ENCODE data around the gene LASP1NB.
A peak's percentile ranks its signal among the peaks of the same experiment; 100 is the strongest.

LASP1NB gene

DNA sequence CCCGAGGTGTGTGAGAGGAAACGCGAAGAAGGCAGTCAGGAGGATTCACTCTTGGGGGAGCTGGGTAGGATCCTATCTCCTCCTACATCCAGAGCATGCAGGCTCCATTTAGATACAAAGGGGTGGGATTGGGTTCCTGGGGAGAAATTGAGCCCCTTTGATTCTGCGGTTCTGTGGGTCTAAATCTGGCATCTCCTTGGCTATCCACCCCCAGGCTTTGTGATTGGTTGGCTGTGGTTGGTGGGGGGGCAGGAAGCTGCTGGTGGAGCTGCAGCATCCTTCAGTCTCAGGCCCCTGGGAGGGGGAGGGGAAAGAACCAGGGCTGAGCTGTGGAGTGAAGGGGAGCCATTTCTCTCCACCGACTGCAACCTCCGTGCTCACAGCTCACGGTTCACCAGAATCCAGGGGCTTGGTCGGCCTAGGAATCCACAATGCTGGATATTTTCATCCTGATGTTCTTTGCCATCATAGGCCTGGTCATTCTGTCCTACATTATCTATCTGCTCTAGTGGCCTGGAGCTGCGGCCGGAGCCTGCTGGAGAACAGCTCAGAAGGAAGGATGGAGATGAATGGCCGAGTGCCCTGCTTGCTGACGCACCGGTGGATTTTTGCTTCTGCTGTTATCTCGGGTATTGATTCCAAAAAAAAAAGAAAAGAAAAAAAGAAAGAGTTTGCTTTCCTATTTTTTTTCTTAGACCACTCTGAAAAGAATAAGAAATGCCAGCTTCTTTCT is at the start of gene LASP1NB:
LASP1NB (plus strand) TSS at position 352 of the 733 bp plus-strand sequence.
- peak within 1 kb of the TSS; percentile 44 for H3K4me3 ChIP-seq (ENCODE audit: low read depth, low read length)
- TF ChIP-seq, protein P1, sequence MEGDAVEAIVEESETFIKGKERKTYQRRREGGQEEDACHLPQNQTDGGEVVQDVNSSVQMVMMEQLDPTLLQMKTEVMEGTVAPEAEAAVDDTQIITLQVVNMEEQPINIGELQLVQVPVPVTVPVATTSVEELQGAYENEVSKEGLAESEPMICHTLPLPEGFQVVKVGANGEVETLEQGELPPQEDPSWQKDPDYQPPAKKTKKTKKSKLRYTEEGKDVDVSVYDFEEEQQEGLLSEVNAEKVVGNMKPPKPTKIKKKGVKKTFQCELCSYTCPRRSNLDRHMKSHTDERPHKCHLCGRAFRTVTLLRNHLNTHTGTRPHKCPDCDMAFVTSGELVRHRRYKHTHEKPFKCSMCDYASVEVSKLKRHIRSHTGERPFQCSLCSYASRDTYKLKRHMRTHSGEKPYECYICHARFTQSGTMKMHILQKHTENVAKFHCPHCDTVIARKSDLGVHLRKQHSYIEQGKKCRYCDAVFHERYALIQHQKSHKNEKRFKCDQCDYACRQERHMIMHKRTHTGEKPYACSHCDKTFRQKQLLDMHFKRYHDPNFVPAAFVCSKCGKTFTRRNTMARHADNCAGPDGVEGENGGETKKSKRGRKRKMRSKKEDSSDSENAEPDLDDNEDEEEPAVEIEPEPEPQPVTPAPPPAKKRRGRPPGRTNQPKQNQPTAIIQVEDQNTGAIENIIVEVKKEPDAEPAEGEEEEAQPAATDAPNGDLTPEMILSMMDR (conservative IDR thresholded peaks at IDR 0.05; ENCODE audit: low read depth, low read length) = no peak
- DNase-seq (ENCODE audit: low read depth) = peak; percentile 68

DNA sequence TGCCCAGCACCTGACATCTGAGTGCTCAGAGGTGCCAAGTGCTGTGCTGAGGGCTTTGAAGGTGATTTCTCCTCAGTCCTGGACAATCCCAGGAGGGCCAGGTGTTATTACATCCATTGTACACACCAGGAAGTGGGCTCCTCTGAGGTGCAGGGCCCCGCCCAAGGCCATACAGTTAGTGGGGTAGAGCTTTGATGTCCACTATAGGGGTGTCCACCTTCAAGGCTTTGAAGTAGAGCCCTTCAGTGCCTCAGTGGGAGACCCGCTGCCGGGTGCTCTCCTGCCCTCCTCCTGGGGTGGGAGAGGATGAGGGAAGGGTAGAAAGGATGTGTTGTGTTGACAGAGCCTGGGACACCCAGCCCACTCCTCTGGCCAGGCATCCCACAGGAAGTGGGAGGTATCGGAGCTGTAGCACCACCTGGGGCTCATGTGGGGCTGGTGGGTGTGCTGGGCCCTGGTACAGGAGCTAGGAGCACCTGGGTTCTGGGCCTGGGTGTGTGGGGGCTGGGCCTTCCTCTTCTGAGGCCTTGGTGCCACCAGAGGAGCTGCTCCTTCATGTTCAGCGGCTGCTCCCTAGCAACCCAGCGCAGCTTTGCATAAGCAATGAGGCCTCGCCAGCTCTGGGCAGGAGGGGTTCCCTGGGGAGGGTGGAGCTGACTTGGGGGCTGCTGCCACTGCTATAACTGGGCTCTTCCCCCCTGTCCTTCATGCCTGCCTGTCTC is 48.1 kb upstream of the LASP1NB start:
- no peak for DNase-seq (ENCODE audit: low read depth)
- TF ChIP-seq, protein P1 (conservative IDR thresholded peaks at IDR 0.05; ENCODE audit: low read depth, low read length) = no peak
- H3K4me3 ChIP-seq (ENCODE audit: low read depth, low read length) = no peak overlapping the region

DNA sequence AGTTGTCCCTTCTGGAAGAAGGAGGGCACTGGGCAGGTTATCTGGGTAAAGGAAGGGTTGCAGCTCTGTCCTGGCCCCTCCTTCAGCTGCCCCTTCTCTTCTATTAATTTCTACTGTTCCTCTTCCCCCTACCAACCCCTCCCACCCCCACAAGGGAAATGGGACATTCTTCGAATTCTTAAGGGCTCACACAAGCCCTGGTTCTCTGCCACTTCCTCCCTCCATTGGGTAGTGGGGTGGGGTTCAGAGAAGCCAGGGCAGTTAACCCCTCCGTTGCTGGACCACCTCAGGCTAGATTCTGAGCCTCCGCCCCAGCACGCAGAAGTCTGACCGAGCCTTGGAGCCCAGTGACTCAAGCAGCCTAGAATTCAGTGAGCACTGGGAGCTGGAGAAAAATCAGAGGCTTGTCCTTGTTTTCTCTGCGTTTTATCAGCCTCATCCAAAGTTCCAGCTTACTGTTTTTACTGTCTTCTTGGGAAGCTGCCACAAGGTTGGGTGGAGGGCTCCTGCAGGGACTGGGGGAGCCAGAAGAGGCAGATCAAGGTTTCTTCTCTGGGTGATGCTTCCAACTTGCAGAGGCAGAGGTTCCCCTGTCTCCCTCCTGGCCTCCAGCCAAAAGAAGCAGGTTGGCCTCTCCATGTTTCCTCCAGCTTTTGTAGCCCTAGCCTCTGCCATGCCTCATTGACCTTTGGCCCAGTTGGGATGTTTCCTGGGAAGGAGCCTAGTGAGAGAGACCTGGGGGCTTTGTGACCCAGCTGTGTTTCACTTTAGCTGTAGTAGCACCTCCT is 45.3 kb upstream of the LASP1NB start:
- TF ChIP-seq, protein P1 (conservative IDR thresholded peaks at IDR 0.05; ENCODE audit: low read depth, low read length) = no peak

DNA sequence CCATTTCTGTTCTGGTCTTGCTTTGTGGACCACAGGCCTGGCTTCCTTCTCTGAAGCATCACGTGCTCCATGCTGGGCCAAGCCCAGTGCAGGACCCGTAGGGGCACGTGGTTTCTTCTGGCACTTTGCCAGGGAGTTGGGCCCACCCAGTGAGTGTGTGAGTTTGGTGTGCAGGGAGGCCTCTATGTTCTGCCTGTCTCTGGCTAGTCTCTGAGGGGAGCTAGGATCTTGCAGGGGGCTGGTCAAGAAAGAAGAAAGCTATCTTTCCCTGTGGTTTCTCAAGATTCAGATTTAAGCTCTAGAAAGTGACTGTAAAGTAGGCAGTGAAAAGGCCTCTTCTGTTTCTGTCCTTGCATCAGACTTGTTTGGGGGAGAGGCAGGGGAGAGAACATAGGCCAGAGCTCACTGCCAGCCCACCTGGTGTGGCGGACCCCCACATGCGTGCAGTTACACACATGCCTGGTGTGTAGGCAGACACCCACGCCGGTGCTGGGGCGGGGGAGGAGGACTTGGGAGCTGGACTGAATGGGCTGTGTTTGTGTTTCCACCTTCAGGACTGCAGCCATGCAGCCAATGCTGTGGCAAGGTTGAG is 43.7 kb upstream of the LASP1NB start:
- DNase-seq (ENCODE audit: low read depth) = peak; percentile 95
- TF ChIP-seq, protein P1 (conservative IDR thresholded peaks at IDR 0.05; ENCODE audit: low read depth, low read length) = no peak
- no peak overlapping the region for H3K4me3 ChIP-seq (ENCODE audit: low read depth, low read length)

More for the DNA sequence above, 45.3 kb upstream of the LASP1NB start:
- peak; percentile 77 for DNase-seq (ENCODE audit: low read depth)
- H3K4me3 ChIP-seq (ENCODE audit: low read depth, low read length) = no peak overlapping the region

DNA sequence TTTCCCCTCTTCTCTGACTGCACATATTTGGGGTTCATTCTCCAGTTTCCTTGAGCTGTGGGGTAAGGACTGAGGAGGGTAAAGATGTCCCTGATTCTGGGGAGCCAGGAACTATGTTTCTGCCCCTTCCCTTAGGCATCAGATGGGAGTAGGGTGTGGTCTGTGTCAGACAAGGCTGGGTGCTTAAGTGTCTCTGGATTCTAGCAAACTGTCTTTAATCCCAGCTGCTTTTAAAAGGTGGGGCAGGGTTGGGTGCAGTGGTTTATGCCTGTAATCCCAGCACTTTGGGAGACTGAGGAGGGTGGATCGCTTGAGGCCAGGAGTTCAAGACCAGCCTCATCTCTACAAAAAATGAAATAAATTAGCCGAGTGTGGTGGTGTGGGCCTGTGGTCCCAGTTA is 42.5 kb upstream of the LASP1NB start:
- no peak overlapping the region for H3K4me3 ChIP-seq (ENCODE audit: low read depth, low read length)
- DNase-seq (ENCODE audit: low read depth) = no peak
- TF ChIP-seq, protein P1 (conservative IDR thresholded peaks at IDR 0.05; ENCODE audit: low read depth, low read length) = no peak

DNA sequence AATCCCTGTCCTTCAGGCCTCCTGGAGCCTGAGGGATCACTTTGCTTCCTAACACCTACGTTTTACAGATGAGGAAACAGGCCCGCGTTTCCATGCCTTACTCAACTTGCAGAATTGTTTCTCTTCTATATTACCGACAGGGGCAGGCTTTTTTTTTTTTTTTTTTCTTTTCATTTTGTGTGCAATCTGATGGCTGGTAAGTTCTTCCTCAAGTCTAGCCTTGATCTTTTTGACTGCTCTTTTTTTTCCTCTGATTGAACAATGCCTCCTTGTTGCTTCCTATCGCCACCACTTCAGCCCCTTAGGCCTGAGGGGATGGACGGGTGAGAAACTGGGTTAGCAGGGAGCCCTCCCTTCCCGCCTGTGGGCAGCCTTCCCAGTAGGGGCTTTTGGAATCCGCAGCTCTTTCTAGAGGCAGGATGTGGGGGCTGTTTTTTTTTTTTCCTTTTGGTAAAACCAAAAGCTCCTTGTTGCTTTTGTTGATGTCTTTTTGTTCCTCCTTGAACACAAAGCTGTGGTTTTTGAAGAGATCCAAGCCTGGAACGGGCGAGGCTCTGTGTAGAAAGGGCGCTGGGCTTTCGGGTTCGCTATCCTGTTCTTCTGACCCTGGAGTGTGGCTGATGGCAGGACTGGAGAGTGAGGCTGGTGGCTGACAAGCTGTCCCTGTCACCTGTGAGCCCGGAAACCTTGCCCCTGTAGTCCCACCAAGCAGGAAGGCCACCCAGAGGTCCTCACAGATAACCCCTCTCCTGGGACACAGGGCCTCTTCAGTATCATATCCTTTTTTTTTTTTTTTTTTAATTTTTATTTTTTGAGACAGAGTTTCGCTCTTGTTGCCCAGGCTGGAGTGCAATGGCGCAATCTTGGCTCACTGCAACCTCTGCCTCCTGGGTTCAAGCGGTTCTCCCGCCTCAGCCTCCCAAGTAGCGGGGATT is 41.6 kb upstream of the LASP1NB start:
- H3K4me3 ChIP-seq (ENCODE audit: low read depth, low read length) = no peak overlapping the region
- TF ChIP-seq, protein P1 (conservative IDR thresholded peaks at IDR 0.05; ENCODE audit: low read depth, low read length) = peak; percentile 35
- peak; percentile 51 for DNase-seq (ENCODE audit: low read depth)

Measured in choroid plexus epithelial cell (primary cell).